Right lobe of liver (tissue), 4 donors: ENCODE data around the gene MLST8.

Experiments
- POLR2A ChIP-seq: fragments of 450-650 bp; IDR thresholded peaks from one replicate; pipeline ENCODE4 v1.6.1; 2017; ENCODE audit warnings: antibody characterized with exemption, mild to moderate bottlenecking
- TF ChIP-seq, protein P1 (sequence below), 4 donors: fragments of 200-600 bp in 3 of 4; fragments of 450-650 bp in 1 of 4; IDR thresholded peaks; one replicate each; pipeline versions ENCODE4 v1.5.1 to v1.8.0; 2016 to 2022; ENCODE audit warnings: antibody characterized with exemption in 4 of 4, mild to moderate bottlenecking in 2 of 4
- donor health status: DM: no; HTN: no; CAD: no.
- donor health status: DM: no; HTN: no; CAD: no.
- donor health status: DM: no; HTN: yes; CAD: no.

- no peak for TF ChIP-seq POLR2A
- TF ChIP-seq, protein P1, sequence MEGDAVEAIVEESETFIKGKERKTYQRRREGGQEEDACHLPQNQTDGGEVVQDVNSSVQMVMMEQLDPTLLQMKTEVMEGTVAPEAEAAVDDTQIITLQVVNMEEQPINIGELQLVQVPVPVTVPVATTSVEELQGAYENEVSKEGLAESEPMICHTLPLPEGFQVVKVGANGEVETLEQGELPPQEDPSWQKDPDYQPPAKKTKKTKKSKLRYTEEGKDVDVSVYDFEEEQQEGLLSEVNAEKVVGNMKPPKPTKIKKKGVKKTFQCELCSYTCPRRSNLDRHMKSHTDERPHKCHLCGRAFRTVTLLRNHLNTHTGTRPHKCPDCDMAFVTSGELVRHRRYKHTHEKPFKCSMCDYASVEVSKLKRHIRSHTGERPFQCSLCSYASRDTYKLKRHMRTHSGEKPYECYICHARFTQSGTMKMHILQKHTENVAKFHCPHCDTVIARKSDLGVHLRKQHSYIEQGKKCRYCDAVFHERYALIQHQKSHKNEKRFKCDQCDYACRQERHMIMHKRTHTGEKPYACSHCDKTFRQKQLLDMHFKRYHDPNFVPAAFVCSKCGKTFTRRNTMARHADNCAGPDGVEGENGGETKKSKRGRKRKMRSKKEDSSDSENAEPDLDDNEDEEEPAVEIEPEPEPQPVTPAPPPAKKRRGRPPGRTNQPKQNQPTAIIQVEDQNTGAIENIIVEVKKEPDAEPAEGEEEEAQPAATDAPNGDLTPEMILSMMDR (IDR thresholded peaks at IDR 0.05): no peak
Measured at GRCh38 chr16:2173366-2173765, 31.9 kb upstream of the MLST8 start.
